ENCODE results near the gene P2RY13.

Gene P2RY13

DNA sequence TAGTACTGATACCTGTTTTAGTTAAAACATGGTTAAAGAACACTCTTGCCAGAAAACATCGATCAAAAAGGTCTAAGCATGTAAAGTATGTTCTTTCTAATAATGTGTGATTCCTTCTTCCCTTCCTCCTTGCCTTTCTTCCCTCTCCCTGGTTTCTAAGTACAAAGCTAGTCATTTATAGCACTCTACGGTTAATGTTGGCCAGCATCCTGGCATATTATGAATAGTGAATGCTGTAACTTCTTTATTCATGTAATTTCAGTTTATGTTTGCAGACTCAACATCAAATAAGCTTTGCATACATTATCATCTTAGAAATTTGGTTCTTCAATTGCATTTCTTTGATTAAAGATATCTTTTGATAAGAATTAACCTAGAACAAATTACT is 28.1 kb upstream of the P2RY13 start:
- TF ChIP-seq, protein P1, sequence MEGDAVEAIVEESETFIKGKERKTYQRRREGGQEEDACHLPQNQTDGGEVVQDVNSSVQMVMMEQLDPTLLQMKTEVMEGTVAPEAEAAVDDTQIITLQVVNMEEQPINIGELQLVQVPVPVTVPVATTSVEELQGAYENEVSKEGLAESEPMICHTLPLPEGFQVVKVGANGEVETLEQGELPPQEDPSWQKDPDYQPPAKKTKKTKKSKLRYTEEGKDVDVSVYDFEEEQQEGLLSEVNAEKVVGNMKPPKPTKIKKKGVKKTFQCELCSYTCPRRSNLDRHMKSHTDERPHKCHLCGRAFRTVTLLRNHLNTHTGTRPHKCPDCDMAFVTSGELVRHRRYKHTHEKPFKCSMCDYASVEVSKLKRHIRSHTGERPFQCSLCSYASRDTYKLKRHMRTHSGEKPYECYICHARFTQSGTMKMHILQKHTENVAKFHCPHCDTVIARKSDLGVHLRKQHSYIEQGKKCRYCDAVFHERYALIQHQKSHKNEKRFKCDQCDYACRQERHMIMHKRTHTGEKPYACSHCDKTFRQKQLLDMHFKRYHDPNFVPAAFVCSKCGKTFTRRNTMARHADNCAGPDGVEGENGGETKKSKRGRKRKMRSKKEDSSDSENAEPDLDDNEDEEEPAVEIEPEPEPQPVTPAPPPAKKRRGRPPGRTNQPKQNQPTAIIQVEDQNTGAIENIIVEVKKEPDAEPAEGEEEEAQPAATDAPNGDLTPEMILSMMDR (conservative IDR thresholded peaks at IDR 0.05; ENCODE audit: low read length) = no peak
- H3K4me3 ChIP-seq (ENCODE audit: low read length) = no peak overlapping the region
- no peak for DNase-seq (ENCODE audit: low read depth)

DNA sequence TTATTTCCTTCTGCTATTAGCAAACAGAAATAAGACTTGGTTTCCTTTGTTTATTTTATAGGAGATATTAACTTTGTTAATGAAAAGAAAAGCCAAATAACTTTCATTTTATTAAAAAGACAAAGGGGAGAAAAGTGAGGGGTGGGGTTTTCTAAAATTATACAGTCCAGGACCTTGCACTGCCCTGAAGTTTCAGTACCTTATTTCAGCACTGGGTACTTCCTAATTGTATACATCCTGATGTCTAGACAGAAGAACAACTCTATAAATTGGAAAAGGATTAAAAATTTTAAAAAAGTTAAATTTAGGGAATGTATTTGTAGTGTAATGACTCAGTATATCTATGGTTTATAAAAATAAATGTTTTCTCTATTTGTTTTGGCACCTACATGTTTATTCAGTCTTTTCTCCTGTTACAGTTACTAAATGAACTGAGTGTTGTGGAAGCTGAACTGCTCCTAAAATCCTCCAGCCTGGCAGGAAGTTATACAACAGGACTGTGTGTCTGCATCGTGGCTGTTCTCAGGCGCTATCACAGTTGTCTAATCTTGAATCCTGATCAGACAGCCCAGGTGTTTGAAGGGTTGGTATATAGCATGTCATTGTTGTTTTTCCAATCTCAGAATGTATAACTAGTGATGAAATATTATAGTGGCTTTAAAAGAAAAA is 27.6 kb upstream of the P2RY13 start:
- no peak overlapping the region for H3K4me3 ChIP-seq (ENCODE audit: low read length)
- TF ChIP-seq, protein P1 (conservative IDR thresholded peaks at IDR 0.05; ENCODE audit: low read length) = no peak
- no peak for DNase-seq (ENCODE audit: low read depth)

DNA sequence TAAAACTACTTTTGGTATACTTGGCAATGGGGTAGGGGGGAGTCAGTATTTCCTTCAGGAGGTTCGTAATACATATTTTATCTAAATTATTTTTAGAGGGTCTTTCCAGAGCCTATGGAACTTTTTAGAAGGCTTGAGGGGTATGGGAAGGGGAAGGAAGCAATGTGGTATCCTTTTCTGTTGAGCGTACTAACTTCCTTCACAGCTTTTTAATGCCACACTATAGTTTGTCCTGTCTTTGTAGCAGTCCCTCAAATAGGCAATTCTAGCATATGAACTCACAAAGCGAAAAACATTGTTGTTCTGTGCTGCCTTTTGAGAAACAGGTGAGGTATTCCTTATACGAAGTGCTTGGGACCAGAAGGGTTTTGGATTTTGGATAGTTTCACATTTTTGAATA is 22.3 kb upstream of the P2RY13 start:
- DNase-seq (ENCODE audit: low read depth) = no peak
- no peak overlapping the region for H3K4me3 ChIP-seq (ENCODE audit: low read length)
- TF ChIP-seq, protein P1 (conservative IDR thresholded peaks at IDR 0.05; ENCODE audit: low read length) = no peak

DNA sequence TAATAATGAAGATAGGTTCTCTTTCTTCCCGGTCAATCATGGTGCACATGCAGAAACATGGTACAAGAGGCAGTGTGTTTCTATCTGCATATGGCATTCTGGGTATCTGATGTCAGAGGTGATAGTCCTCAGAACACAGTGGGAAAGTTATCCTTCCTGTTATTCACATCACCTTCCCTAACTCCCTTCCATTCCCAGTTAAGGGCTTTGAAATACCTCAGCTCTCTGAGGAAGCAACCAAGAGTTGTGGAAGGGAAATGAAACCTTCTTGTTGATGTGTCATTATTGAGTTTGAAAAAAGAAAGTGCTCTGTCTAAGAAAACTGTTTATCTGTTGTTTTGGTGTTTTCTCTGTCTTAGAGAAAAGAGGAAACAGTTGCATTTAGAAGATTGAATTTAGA is 21.9 kb upstream of the P2RY13 start:
- TF ChIP-seq, protein P1 (conservative IDR thresholded peaks at IDR 0.05; ENCODE audit: low read length) = no peak
- DNase-seq (ENCODE audit: low read depth) = no peak
- H3K4me3 ChIP-seq (ENCODE audit: low read length) = no peak overlapping the region

DNA sequence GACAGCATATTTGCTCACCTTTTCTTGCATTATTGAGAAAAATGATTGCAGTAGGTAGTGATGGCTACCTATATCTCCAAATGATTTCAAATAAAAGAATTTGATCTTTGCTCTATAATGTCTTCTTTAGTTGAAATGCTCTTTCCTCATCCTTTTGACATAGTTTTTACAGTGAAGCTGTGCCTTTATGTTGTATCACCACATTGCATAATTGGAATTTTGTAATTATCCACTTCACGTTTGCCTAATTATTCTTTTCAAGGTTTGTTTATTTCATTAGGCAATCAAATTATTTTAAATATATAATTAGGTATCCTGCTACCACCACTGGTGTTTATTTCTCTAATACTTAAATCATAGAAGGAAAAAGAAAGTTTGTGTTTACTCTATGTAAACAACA is 21.3 kb upstream of the P2RY13 start:
- TF ChIP-seq, protein P1 (conservative IDR thresholded peaks at IDR 0.05; ENCODE audit: low read length) = no peak
- no peak overlapping the region for H3K4me3 ChIP-seq (ENCODE audit: low read length)
- no peak for DNase-seq (ENCODE audit: low read depth)

DNA sequence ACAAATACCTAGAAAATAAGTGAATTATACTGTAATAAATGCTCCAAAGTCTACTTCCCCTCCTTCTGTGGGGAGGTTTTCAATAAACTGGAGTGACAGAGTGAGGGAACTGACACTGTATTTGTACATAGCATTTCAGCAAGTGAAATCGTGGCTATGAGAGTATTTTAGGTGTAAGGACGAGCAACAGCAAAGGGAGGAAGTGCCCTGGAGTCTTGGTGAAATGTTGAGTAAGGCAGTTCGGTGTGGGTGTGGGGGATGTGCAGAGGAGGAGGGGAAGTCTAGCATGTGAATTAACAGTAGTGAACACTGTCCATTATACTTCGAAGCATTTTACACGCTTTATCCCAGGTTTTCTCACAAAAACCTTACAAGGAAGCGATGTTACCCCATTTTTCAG is 18.1 kb upstream of the P2RY13 start:
- no peak for DNase-seq (ENCODE audit: low read depth)

DNA sequence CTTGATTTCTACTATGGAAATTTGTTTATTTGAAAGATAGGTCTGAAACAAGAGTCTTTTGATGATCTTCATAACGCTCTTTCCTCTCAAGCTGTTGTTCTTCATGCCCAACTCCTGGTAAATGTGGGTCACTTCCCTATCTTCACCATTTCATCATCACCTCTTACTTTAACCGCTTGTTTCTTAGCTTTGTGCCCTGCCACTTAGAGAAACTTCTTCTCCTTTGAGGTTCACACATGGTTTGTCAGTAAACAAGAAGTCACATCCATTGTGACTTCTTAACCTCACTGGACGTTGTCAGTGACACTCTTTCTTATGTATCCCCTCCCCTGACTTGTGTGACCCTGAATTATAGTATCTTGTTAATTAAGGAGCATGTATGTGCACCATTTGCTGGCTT is 16.9 kb upstream of the P2RY13 start:
- H3K4me3 ChIP-seq (ENCODE audit: low read length) = no peak overlapping the region
- DNase-seq (ENCODE audit: low read depth) = no peak
- TF ChIP-seq, protein P1 (conservative IDR thresholded peaks at IDR 0.05; ENCODE audit: low read length) = no peak

More for the DNA sequence above, 18.1 kb upstream of the P2RY13 start:
- H3K4me3 ChIP-seq (ENCODE audit: low read length) = no peak overlapping the region
- TF ChIP-seq, protein P1 (conservative IDR thresholded peaks at IDR 0.05; ENCODE audit: low read length) = no peak
